Progenitor cell of endocrine pancreas (in vitro differentiated cells): Measurements from ENCODE around the gene ATXN2. TPM values are rescaled to one million over a fixed set of nuclear protein-coding genes. Genes with fewer than 3 reads are reported as not detected.

Experiments used
- DNase-seq: peaks from one replicate; pipeline ENCODE4 v3.0.0; 2021; ENCODE audit warnings: low spot score; ENCODE audit not compliant: unreplicated experiment
- H3K27ac Mint-ChIP-seq: 2 replicates; pipeline ENCODE4 v1.8.0; 2021; ENCODE audit warnings: mild to moderate bottlenecking, moderate library complexity, mixed read lengths
- H3K27me3 Mint-ChIP-seq: 2 replicates; pipeline ENCODE4 v1.8.0; 2021; ENCODE audit warnings: mixed read lengths
- H3K36me3 Mint-ChIP-seq: 2 replicates; pipeline ENCODE4 v1.8.0; 2022; ENCODE audit warnings: mixed read lengths; ENCODE audit not compliant: insufficient read depth
- H3K4me1 Mint-ChIP-seq: 2 replicates; pipeline ENCODE4 v1.8.0; 2021; ENCODE audit warnings: low read depth, mixed read lengths
- H3K4me3 Mint-ChIP-seq: 2 replicates; pipeline ENCODE4 v1.8.0; 2021; ENCODE audit warnings: low read depth, mild to moderate bottlenecking, moderate library complexity, mixed read lengths
- H3K9me3 Mint-ChIP-seq: 2 replicates; pipeline ENCODE4 v1.8.0; 2021; ENCODE audit warnings: low read depth, mixed read lengths
- CTCF ChIP-seq: fragments of 200-600 bp; sonication (generic); IDR thresholded peaks from one replicate; pipeline ENCODE4 v1.5.0; 2021; ENCODE audit warnings: antibody characterized with exemption, mild to moderate bottlenecking; ENCODE audit not compliant: unreplicated experiment
- total RNA-seq: library from RNA; stranded (reverse); gene quantifications from 2 replicates; pipeline ENCODE4 v1.2.1, GENCODE V29; 2021

Gene ATXN2
- total RNA-seq, 1 donor from 2014 or later = 81.7 TPM

- Mint-ChIP-seq H3K36me3 (peaks cover 16% of the 10 kb centered on the region), H3K4me3 (no peak overlapping the region), H3K27ac (peak overlapping the region; percentile 85), H3K9me3 (no peaks in the 10 kb centered on the region), H3K27me3 (no peaks in the 10 kb centered on the region), H3K4me1 (peaks cover 5% of the 10 kb centered on the region)
- TF ChIP-seq CTCF = no peak
- no peak for DNase-seq
These were observed 140.5 kb downstream of the ATXN2 start for GRCh38 chr12:111458546-111459172.

GRCh38 chr12:111457577-111457976, 141.5 kb downstream of the ATXN2 start:
- no peak for DNase-seq
- Mint-ChIP-seq H3K27me3 (no peaks in the 10 kb centered on the region), H3K4me1 (peaks cover 4% of the 10 kb centered on the region), H3K27ac (no peak overlapping the region), H3K4me3 (no peak overlapping the region), H3K9me3 (no peaks in the 10 kb centered on the region), H3K36me3 (peaks cover 15% of the 10 kb centered on the region)
- TF ChIP-seq CTCF = no peak

- peaks cover 15% of the 10 kb centered on the region for H3K36me3 Mint-ChIP-seq
These were observed 142.0 kb downstream of the ATXN2 start for GRCh38 chr12:111457071-111457470.

GRCh38 chr12:111455448-111456320, 143.4 kb downstream of the ATXN2 start:
- Mint-ChIP-seq H3K27me3 (no peaks in the 10 kb centered on the region), H3K4me3 (no peak overlapping the region), H3K27ac (no peak overlapping the region), H3K4me1 (no peaks in the 10 kb centered on the region), H3K36me3 (peaks cover 22% of the 10 kb centered on the region), H3K9me3 (no peaks in the 10 kb centered on the region)
- no peak for DNase-seq
- TF ChIP-seq CTCF = no peak

More at GRCh38 chr12:111457071-111457470, 142.0 kb downstream of the ATXN2 start:
- no peaks in the 10 kb centered on the region for H3K27me3 Mint-ChIP-seq
- H3K4me1 Mint-ChIP-seq = no peaks in the 10 kb centered on the region
- no peak overlapping the region for H3K27ac Mint-ChIP-seq
- no peak overlapping the region for H3K4me3 Mint-ChIP-seq
- no peak for DNase-seq
- no peaks in the 10 kb centered on the region for H3K9me3 Mint-ChIP-seq
- TF ChIP-seq CTCF = no peak

GRCh38 chr12:111454716-111455447, 144.2 kb downstream of the ATXN2 start:
- H3K27me3 Mint-ChIP-seq = no peaks in the 10 kb centered on the region
- no peak for DNase-seq
- H3K4me1 Mint-ChIP-seq = no peaks in the 10 kb centered on the region
- TF ChIP-seq CTCF = no peak
- no peak overlapping the region for H3K27ac Mint-ChIP-seq
- no peak overlapping the region for H3K4me3 Mint-ChIP-seq
- no peaks in the 10 kb centered on the region for H3K9me3 Mint-ChIP-seq
- H3K36me3 Mint-ChIP-seq = peaks cover 22% of the 10 kb centered on the region
